ENCODE data around the gene MYD88. TPM values are rescaled to one million over a fixed set of nuclear protein-coding genes. Genes with fewer than 3 reads are reported as not detected.

MYD88 gene
- total RNA-seq, 2 experiments from 2014 or later: 29.3 to 31.8 TPM

GRCh38 chr3:38111696-38112377 lies 26.6 kb upstream of the MYD88 start:
- Mint-ChIP-seq H3K4me1 (ENCODE audit: low read depth) (no peaks in the 10 kb centered on the region), H3K36me3 (ENCODE audit: low read depth) (no peaks in the 10 kb centered on the region)
- POLR2A ChIA-PET: interaction anchor here (1.0 kb wide), 1 partner anchor 13 kb away, joined by 3 read pairs; no protein-coding TSS in a partner anchor

GRCh38 chr3:38112378-38112761 lies 26.1 kb upstream of the MYD88 start:
- H3K9me3 Mint-ChIP-seq: no peaks in the 10 kb centered on the region
- intact Hi-C loops (cut with micrococcal nuclease): loop anchor here (10.0 kb wide), 1 partner anchor 372 kb away; no protein-coding TSS in a partner anchor
- H3K4me1 Mint-ChIP-seq (ENCODE audit: low read depth): no peaks in the 10 kb centered on the region
- no peak for TF ChIP-seq CTCF (IDR thresholded peaks at IDR 0.05)
- H3K36me3 Mint-ChIP-seq (ENCODE audit: low read depth): no peaks in the 10 kb centered on the region
- ATAC-seq (no peak), DNase-seq (no peak)
- CTCF ChIA-PET: no interaction called here
- POLR2A ChIA-PET: interaction anchor here (1.0 kb wide), 1 partner anchor 13 kb away, joined by 3 read pairs; no protein-coding TSS in a partner anchor
- no peak overlapping the region for H3K4me3 Mint-ChIP-seq
- H3K27me3 Mint-ChIP-seq: no peaks in the 10 kb centered on the region
- no peak overlapping the region for H3K27ac Mint-ChIP-seq

More at GRCh38 chr3:38111696-38112377, 26.6 kb upstream of the MYD88 start:
- no peak for ATAC-seq
- Mint-ChIP-seq H3K27me3 (no peaks in the 10 kb centered on the region), H3K9me3 (no peaks in the 10 kb centered on the region), H3K27ac (no peak overlapping the region), H3K4me3 (no peak overlapping the region)
- intact Hi-C loops (cut with micrococcal nuclease): loop anchor here (10.0 kb wide), 1 partner anchor 373 kb away; no protein-coding TSS in a partner anchor
- no peak for DNase-seq
- TF ChIP-seq CTCF (IDR thresholded peaks at IDR 0.05): no peak
- CTCF ChIA-PET: interaction anchor here (0.6 kb wide), 1 partner anchor 122 kb away, joined by 3 read pairs; no protein-coding TSS in a partner anchor

- Mint-ChIP-seq H3K27me3 (no peaks in the 10 kb centered on the region), H3K36me3 (ENCODE audit: low read depth) (no peaks in the 10 kb centered on the region), H3K4me1 (ENCODE audit: low read depth) (peaks cover 6% of the 10 kb centered on the region), H3K4me3 (no peak overlapping the region), H3K9me3 (no peaks in the 10 kb centered on the region), H3K27ac (no peak overlapping the region)
- intact Hi-C loops (cut with micrococcal nuclease): loop anchor here (10.0 kb wide), 1 partner anchor 371 kb away; no protein-coding TSS in a partner anchor
- CTCF ChIA-PET: no interaction called here
- ATAC-seq (no peak), DNase-seq (no peak)
- POLR2A ChIA-PET: no interaction called here
- no peak for TF ChIP-seq CTCF (IDR thresholded peaks at IDR 0.05)
These were observed 24.2 kb upstream of the MYD88 start for GRCh38 chr3:38114052-38114874.

GRCh38 chr3:38114875-38115644 lies 23.4 kb upstream of the MYD88 start:
- no peak overlapping the region for H3K4me3 Mint-ChIP-seq
- H3K4me1 Mint-ChIP-seq (ENCODE audit: low read depth): peaks cover 6% of the 10 kb centered on the region
- no peak overlapping the region for H3K27ac Mint-ChIP-seq
- no peaks in the 10 kb centered on the region for H3K9me3 Mint-ChIP-seq
- no peak for TF ChIP-seq CTCF (IDR thresholded peaks at IDR 0.05)
- ChIA-PET CTCF (no interaction called here), POLR2A (no interaction called here)
- no peak for DNase-seq
- intact Hi-C loops (cut with micrococcal nuclease): loop anchor here (10.0 kb wide), 1 partner anchor 370 kb away; no protein-coding TSS in a partner anchor
- no peaks in the 10 kb centered on the region for H3K27me3 Mint-ChIP-seq
- H3K36me3 Mint-ChIP-seq (ENCODE audit: low read depth): no peaks in the 10 kb centered on the region
- no peak for ATAC-seq
